Body of pancreas (tissue), 4 donors: ENCODE data around the gene MOCS2.

Experiments used
- POLR2A ChIP-seq, 3 donors: fragments of 450-650 bp; IDR thresholded peaks; one replicate each; pipeline ENCODE4 v1.6.1; 2016; ENCODE audit warnings: antibody characterized with exemption in 3 of 3, mild to moderate bottlenecking in 2 of 3
- TF ChIP-seq, protein P1 (sequence below), 7 experiments: fragments of 450-650 bp in 4 of 7; fragments of 200-600 bp in 3 of 7; sonication (generic) in 3 of 7; IDR thresholded peaks; one replicate each; pipeline ENCODE4 v1.5.1; 2016 to 2019; ENCODE audit warnings: antibody characterized with exemption in 7 of 7

DNA sequence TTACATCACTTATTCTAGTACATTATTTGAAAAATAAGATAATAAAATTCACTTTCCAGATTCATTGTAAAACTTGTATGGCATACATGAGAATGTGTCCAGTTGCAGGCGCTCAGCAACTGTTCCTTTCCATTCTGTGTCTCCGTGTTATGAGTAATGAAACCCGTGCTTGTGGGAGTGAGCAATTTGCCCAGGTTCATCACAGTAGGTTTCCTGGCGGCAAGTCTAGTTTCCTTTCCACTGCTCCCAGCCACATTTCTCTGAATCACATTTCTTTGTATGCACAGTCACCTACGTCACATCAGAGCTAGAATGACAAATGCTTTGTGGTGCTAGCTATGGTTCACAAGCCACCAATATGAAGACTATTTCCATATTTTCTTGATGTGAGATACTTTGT, 39.9 kb downstream of the MOCS2 start:
- TF ChIP-seq, protein P1, sequence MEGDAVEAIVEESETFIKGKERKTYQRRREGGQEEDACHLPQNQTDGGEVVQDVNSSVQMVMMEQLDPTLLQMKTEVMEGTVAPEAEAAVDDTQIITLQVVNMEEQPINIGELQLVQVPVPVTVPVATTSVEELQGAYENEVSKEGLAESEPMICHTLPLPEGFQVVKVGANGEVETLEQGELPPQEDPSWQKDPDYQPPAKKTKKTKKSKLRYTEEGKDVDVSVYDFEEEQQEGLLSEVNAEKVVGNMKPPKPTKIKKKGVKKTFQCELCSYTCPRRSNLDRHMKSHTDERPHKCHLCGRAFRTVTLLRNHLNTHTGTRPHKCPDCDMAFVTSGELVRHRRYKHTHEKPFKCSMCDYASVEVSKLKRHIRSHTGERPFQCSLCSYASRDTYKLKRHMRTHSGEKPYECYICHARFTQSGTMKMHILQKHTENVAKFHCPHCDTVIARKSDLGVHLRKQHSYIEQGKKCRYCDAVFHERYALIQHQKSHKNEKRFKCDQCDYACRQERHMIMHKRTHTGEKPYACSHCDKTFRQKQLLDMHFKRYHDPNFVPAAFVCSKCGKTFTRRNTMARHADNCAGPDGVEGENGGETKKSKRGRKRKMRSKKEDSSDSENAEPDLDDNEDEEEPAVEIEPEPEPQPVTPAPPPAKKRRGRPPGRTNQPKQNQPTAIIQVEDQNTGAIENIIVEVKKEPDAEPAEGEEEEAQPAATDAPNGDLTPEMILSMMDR (IDR thresholded peaks at IDR 0.05), result no peak
- TF ChIP-seq POLR2A (IDR thresholded peaks at IDR 0.05), result no peak
